ENCODE measurements around the gene PALB2.

DNA sequence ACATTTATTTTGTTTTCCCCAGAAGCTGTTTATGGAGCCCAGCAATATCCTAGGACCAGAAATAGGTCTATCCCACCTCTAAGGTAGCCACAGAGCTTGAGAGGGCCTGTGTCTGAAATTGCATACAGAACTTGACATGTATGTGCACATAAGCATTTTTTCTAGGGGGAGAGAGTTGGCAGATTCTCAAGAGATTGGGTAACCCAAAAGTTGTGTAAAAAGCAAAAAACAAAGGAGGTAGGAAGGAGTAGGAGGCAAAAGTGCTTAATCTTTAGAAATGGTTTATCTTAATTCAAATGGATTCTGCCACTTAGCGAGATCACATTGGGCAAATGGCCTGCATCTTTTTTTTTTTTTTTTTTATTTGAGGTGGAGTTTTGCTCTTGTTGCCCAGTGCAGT lies 41.1 kb upstream of the PALB2 start:
- TF ChIP-seq, protein P1, sequence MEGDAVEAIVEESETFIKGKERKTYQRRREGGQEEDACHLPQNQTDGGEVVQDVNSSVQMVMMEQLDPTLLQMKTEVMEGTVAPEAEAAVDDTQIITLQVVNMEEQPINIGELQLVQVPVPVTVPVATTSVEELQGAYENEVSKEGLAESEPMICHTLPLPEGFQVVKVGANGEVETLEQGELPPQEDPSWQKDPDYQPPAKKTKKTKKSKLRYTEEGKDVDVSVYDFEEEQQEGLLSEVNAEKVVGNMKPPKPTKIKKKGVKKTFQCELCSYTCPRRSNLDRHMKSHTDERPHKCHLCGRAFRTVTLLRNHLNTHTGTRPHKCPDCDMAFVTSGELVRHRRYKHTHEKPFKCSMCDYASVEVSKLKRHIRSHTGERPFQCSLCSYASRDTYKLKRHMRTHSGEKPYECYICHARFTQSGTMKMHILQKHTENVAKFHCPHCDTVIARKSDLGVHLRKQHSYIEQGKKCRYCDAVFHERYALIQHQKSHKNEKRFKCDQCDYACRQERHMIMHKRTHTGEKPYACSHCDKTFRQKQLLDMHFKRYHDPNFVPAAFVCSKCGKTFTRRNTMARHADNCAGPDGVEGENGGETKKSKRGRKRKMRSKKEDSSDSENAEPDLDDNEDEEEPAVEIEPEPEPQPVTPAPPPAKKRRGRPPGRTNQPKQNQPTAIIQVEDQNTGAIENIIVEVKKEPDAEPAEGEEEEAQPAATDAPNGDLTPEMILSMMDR (IDR thresholded peaks at IDR 0.05; ENCODE audit: low read depth, low read length), result no peak
- no peak for TF ChIP-seq EZH2phosphoT487 (IDR thresholded peaks at IDR 0.05; ENCODE audit: low read depth)

Measured in OCI-LY3 (cell line).